Stimulated activated CD4-positive, alpha-beta T cell treated with anti-CD3 and anti-CD28 coated beads, Interleukin-12 subunit alpha, Interleukin-12 subunit beta, amount 100 ng/mL, for 4 hours (primary cell): Measurements from ENCODE around the gene DCLRE1B.

Experiments used
- DNase-seq: peaks from one replicate; pipeline ENCODE4 v3.0.0-alpha.2; 2020

Gene DCLRE1B

DNA sequence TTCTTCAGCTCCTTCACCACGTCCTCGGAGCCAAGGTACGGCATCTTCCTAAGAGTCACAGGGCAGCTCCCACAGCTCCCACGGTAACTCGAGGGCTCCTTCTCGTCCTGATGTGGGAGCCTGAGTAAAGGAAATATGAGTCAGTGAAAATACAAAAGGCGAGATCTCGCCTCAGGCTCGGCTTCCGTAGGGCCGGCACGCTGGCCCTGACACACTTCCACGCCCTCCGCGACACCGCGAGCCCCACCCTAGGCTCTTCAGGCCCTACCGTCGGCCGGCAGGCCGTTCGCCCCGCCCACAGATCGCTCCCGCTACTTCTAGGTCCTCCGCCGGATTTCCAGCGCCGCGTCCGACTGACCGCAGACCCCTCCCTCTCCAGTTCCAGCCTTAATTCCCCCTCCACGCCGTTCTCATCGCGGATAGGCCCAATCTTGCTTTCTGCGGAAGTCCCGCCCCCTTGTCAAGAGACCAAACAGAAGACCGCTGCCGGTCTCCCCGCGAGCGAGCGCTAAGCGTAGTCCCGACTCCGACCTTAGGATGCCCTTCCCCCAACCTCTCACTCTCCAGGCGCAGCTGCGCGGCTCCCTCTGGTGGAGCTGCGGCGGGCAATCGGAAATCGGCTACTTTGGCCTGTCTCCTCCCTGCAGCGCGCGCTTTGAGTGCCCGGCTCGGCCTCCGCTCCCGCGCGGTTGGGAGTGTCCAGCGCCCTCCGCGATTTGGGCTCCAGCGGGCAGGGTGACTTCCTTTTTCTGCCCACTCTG lies at the start of gene DCLRE1B, which contains the start of gene AP4B1:
TSS of gene DCLRE1B (plus strand) at position 653 of the 761 bp plus-strand sequence. CDS start 261 bp downstream, outside the sequence.
TSS of gene AP4B1 (minus strand) at position 126 of the 761 bp plus-strand sequence. CDS start at position 44, 82 bp downstream.
- peak; percentile 92 for DNase-seq

DNA sequence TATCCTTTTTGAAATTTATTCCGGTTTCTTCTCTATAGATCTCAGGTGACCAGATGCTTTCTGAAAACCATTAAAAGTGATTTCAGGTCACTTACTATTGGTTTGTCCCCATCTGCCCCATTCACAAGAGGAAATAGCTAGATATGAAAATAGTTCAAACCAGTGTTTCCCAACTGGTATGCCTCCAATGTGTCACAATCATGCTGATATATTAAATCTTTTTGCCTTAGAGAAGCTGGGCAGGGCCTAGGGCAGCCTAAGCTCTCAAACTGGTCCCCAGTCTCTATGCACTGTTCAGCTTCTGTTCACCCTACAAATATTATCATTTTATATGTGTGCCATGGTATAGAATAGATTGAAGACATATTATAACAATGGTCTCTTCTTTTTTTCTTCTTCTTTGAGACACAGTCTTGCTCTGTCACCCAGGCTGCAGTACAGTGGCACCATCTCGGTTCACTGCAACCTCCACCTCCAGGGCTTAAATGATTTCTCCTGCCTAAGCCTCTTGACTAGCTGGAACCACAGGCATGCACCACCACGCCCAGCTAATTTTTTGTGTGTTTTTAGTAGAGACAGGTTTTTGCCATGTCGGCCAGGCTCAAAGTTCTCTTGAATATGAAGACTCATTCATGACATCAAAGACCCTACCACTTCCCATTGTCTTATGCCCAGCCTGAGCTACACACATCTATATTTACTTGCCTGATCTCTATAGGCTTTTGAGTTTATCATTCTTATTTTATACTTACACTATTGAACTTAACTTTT lies 49.3 kb upstream of the DCLRE1B start:
- DNase-seq = no peak

DNA sequence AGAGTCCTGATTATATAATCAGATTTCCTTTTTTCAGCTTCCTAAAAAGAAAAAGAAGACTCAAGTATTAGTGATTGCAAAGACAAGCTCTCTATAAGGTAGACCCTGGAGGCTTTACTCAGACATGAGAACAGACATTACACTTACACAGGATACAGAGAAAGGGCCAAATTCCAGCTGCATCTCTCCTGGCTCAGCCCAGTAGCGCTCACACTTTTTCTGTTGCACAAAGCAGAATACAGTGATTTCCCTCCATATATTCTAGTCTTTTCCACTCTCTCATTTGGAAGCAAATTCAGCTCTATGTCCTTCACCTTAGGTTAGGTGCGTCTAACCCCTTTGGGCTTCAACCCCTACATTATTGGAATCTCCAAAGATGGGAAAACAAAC lies 48.7 kb upstream of the DCLRE1B start:
- DNase-seq = no peak

DNA sequence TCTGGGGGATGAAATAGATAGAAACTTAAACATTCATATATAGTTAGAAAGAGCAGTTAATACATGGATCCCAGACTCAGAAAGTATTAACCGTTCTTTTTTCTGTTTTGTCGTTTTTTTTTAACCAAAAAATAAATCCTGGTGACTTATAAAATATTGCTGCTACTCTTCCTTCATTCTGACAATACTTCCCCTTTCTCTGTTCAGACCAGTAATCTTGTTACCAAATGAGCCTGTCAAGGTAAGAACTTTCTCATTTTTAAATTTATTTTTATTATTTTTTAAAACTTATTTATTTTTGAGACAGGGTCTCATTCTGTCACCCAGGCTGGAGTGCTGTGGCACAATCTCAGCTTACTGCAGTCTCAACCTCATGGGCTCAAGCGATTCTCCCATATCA lies 47.4 kb upstream of the DCLRE1B start:
- DNase-seq = no peak

DNA sequence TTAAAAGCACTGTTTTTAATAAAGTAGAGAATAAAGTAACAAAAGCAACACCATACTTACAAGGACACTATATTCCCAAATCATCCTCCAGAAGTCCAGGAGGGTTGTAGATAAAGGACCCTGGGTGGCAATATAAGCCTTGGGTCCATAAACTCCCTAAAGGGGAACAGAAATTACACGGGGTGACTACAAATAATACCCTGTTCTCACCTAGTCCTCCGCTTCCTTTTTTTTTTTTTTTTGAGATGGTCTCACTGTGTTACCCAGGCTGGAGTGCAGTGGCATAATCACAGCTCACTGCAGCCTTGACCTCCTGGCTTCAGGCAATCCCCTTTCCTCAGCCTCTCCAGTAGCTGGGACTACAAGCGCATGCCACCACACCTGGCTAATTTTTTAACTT lies 46.7 kb upstream of the DCLRE1B start:
- no peak for DNase-seq

DNA sequence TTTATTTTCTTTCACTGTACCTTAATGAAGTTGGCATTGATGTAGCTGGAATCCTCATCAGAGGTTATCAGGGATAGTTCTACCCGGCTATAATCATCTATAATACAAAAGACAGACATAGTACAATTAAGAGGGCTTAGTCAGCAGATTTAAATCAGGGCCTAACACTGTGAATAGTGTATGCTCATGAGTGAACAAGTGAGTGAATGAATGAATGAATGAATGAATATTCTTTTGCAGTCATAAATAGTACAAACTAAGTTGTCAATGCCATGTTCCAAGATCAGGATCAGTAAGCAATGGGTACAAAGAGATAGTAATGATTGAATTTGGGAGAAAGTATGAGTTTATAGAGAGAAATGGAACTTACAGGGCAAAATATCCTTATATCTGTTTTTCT lies 46.1 kb upstream of the DCLRE1B start:
- no peak for DNase-seq

DNA sequence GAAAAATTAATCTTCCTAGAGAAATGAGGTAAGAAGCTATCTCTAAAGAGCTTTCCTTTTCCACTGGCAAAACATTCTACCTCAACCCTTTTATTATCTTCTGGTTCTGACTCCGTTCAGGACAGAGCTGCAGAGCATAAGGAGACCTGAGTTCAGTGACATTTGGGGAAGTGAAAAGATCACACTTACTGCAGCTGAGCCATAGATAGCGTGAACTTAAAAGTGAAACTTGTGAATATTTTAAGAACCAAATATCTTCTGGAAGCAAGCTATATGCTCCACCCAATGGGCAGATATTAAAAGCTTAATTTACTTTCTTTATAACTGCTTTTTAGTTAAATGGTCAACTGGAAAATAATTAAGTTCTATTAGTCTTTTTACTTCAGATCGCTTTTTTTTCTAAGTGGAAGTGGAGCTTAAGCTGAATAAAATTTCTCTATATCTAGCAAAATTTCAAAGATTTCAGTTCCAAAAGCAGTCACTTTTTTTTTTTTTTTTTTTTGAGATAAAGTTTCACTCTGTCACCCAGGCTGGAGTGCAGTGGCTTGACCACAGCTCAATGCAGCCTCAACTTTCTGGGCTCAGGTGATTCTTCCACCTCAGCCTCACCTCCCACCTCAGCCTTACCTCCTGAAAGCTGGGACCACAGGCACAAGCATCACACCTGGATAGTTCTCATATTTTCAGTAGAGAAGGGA lies 45.5 kb upstream of the DCLRE1B start:
- no peak for DNase-seq

DNA sequence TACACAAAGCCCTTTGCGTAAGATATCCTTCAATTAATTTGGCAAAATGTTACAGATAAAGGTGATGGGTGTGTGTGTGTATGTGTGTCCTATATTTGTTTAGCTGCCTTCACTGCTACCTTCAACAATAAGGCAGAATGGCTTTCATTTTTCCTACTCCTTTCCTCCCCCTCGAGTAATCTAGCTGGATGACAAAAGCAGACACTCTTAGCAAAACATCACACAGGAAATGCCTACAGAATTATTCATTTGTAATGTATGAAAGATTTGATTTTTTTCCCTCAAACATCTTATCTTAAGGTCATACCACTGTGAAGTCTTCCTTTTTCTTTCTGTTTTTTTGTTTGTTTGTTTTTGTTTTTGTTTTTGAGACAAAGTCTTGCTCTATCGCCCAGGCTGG lies 44.2 kb upstream of the DCLRE1B start:
- no peak for DNase-seq

DNA sequence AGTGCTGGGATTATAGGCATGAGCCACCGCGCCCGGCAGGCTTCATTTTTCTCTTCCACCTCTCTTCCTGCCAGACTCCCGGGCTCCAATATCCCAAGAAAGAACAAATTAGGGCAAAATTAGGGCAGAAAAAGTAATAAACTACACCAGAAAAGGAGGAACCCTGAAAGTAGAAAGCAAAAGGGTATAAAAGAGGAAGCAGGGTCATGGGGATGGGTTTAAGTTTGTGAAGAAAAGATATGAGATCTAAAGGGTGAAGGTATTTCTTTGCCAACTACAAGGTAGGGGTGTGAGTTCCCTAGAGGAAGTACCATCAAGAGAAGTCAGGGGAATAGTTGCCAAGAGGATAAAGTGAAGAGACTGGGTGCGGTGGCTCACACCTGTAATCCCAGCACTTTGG lies 43.5 kb upstream of the DCLRE1B start:
- DNase-seq = no peak

DNA sequence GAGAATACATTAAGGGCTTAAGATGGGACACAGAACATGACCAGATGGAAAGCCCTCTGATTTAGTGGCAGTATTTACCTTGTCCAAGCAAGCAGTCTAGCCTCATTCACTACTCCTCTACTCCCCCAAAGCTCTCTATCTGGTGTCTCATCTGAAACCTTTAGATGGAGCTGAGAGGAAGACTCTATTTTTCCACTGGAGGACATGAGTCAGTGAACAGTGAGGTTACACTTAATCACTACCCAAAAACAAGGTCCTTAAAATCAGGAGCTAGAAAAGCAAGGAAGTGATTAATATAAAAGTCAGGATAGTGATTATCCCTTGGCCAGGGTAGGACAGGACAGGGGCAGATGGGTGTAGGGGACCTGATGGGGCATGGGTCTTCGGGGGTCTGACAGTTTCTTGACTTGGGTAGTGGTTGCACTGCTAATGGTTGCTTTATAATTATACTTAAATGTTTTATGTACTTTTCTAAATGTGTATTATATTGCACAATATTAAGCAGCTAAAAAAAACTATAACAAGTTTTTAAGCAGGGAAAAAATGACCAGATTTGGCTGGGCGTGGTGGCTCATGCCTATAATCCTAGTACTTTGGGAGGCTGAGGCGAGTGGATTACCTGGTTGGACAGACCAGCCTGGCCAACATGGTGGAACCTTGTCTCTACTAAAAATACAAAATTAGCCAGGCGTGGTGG lies 36.6 kb upstream of the DCLRE1B start:
- DNase-seq = no peak

DNA sequence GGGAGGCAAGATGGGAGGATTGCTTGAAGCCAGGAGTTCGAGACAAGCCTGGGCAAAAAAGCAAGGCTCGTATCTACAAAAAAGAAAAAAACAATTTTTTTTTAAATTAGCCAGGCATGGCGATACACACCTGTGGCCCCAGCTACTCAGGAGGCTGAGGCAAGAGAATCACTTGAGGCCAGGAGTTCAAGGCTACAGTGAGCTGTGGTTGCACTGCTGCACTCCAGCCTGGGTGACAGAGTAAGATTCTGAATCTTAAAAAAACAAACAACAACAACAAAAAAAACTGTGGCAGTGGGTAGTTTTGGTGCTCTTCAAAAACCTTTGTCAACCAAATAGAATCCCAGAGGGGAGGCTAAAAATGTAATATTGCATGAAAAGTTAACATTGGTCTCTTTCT lies 34.3 kb upstream of the DCLRE1B start:
- no peak for DNase-seq

DNA sequence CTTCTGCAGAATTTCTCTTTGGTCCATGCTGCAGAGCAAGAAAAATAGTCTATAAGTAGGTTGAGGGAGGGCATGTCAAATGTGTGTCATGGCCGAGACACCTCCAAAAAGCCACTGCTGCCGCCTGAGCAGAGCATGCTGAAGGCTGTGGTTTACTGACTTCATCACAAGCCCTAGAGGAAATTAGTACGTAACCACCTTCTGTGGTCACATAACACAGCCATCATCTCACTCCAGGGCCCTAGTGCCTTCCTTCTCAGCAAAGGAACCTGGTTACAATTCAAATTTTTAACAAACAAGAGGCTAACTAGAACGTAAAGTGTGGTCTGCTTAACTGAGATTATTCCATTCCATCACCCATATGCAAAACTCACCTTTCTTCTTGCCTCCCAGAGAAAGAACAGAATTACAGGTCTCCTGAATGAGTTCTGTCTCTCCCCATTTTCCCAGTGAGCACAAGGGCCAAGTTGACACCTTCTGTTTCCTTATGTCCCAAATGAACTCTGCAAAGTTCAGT lies 33.5 kb upstream of the DCLRE1B start, which contains the start of gene PTPN22:
TSS of gene PTPN22 (minus strand) at position 116 of the 517 bp plus-strand sequence.
- DNase-seq = peak; percentile 63

DNA sequence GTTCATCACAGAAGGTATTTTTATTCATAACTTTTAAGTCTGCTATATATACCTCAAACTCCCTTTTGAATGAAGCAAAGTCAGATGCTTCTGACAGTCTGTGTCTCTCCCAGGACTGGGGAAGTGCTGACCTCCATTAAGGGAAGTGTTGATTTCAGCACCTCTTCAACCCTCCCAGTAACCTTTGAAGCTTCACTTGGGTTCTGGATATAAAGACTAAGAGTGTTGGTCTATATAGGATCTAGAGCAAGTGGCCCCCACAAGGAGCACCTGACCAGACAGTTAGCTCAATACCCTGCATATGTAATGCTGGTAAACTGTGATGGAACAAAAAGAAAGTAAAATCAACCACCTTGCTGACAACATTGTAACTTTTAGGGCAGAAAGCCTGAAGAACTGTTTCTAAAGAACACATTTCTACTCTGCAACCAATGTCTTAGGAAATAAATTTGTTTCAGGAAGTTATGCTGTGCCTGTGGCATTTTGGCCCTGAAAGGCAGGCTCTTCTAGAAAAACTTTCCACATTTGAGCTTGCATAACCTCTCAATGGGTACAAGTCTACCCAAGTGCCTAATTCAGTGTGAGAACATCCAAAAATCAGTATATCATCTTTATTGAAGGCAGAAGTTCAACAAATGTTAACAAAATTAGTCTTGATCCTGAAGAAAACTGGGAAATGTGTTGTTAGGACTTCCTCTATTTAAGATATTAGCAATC lies 32.7 kb upstream of the DCLRE1B start:
- DNase-seq = no peak

DNA sequence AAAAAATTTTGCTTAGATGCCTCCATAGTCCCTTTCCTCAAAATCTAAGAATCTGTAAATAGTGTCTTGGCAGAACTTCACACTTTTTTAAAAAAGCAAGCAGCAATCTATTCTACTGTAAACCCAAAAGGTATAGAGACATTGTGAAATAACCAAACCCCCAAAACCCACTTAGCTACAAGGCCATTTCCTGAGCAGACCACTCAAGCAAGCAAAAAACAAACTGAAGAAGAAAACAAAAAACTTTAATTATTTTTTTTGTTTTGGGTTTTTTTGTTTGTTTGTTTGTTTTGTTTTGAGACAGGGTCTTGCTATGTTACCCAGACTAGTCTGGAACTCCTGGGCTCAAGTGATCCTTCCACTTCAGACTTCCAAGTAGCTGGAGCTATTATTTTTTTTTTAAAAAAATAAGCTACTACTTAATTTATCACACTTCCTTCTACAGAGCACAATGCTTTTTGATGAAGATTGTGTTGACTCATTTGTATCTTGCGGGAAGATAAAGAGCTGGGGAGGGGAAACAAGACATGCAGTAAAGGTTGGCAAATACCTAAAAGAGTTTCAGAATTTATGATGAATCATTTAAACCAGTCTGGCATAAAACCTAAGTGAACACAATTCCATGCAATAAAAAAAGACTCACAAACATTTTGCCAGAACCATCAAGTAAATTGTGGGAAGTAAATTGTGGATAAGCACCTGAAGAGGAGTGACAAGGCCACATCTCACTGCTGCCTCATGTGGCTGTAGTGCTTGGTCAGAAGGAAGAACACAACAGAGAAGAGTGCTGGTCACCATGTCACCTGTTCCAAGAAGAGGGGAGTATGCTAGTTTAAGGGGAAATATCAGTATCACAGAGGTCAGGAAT lies 30.9 kb upstream of the DCLRE1B start:
- DNase-seq = no peak

DNA sequence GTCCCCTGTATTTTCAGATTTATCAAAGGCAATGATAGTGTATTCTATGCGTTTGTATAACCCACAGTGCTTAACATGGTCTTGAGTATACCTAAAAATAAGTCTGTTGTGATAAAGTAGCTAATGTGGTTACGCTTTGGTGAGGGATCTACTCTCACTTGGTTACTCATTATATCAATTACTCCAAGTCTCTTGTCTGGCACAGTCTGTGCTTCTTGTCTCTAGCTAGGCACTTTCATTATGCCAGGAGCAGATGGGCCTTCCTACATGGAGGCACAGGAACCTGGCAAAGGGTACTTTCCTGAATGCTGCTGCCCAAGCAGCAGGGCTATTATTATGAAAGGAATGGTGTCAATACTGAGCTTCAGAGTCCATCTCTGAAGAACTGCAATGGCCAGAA lies 29.4 kb upstream of the DCLRE1B start:
- no peak for DNase-seq

DNA sequence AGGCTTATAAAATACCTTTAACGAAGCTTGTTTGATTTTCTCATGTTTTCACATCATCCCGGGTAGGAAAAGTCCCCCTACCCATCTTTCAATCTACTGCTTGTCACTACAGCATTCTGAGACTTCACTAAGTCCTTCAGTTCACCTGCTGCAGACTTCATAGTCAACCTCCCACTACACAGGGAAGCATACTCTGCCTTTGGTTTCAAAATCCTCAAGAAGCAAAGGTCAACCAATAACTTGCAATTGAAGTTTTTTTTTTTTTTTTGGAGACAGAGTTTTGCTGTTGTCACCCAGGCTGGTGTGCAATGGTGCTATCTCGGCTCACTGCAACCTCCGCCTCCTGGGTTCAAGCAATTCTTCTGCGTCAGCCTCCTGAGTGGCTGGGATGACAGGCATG lies 28.9 kb upstream of the DCLRE1B start:
- no peak for DNase-seq

DNA sequence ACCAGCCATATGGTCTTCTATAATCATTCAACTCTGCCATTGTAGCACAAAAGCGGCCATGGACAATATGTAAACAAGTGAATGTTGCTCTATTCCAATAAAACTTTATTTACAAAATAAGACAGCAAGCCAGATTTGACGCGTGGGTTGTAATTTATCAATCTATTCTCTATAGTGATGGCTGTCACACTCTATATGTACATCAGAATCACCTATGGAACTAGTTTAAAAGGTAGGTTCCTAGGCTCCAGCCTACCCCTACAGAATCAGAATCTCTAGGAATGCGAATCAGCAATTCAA lies 25.4 kb upstream of the DCLRE1B start:
- no peak for DNase-seq

DNA sequence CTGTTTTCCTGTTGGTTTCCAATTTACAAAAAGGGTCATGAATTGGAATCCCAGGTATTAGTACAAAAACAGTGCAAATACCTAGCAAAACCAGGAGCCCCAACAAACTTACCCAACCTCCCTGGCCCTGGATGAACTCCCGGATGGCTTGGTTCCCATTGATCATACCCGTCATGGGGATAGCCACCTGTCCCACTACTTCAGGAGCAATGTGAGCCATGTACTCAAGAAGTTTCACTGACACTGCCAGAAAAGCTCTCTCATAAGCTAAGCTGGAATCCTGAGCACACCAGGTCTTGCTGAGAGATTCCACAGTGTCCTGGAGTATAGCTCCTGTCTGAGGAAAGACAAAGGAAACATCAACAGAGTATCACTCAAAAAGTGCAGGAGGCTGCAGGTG lies 23.5 kb upstream of the DCLRE1B start:
- DNase-seq = no peak

DNA sequence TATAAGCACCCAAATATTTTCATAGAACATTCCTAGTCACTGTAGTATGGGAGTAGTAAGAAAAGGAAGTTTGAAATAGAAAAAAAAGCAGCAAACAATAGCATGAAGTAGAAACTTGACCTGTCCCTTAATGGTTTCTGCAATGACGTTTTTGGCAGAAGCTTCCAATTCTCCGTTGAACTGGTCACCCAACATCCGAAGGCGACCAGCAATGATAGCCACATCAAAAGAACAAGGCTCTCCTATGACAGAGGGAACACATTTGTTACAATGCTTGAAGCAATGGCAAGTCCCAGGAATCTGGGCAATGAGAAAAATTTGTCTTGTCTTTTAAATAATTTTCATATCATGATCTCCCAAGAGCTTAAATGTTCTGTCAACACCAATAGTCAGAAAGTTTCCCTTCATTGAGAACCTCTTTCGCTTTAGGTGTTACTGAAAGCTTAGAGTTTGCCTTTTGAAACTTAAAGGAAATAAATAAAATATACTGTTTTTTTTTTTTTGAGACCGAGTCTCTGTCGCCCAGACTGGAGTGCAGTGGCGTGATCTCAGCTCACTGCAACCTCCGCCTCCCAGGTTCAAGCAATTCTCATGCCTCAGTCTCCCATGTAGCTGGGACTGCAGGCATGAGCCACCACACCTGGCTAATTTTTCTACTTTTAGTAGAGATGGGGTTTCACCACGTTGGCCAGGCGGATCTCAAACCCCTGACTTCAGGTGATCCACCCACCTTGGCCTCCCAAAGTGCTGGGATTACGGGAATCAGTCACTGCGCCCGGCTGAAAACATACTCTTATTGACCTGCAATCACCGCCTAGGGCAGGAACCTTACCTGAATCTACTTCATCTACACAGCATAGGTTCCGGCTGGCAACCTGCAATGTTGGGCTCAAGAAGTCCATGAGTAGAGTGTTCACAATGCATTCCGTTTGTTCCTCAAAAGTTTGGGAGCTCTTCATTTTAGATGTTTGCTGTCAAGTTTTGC lies 18.4 kb upstream of the DCLRE1B start:
- DNase-seq = no peak
